ENCODE data around the gene ADAP1. TPM values are rescaled to one million over a fixed set of nuclear protein-coding genes. Genes with fewer than 3 reads are reported as not detected.

The ADAP1 gene
- total RNA-seq, 1 experiment from 2014 or later, result 6.2 TPM

GRCh38 chr7:898855-899681, 55.4 kb downstream of the ADAP1 start:
- peaks cover 6% of the 10 kb centered on the region for H3K27me3 Mint-ChIP-seq (ENCODE audit: low read depth)

More at GRCh38 chr7:898855-899681, 55.4 kb downstream of the ADAP1 start:
- Mint-ChIP-seq H3K27ac (peak overlapping the region in 1 of 3 experiments; percentile 44; a peak in 1 of 7 replicates), H3K4me3 (no peak overlapping the region), H3K9me3 (no peaks in the 10 kb centered on the region), H3K36me3 (ENCODE audit: insufficient read depth in 1 of 3, low read depth in 3 of 3) (peaks cover 7 to 28% (median 26%) of the 10 kb centered on the region in 3 experiments), H3K4me1 (peaks cover 2 to 3% of the 10 kb centered on the region in 2 experiments; a peak in 1 of 4 replicates)
- Histone ChIP-seq H3K79me1 (ENCODE audit: insufficient read depth, low read depth, low read length, poor library complexity, severe bottlenecking) (no peaks in the 10 kb centered on the region), H3K56ac (ENCODE audit: insufficient read length, low read depth, low read length) (no peak overlapping the region), H2BK15ac (ENCODE audit: low read depth, low read length) (no peak overlapping the region), H4K8ac (replicated peaks; ENCODE audit: insufficient read length, low read depth, low read length) (no peak overlapping the region), H3K23me2 (ENCODE audit: insufficient read length, low read depth, low read length, poor library complexity, severe bottlenecking) (no peaks in the 10 kb centered on the region), H4K5ac (ENCODE audit: insufficient read length, low read depth, low read length) (no peak overlapping the region), H4K20me1 (ENCODE audit: control insufficient read depth, insufficient read depth, insufficient read length) (no peaks in the 10 kb centered on the region), H2AK5ac (ENCODE audit: insufficient read length, low read length) (no peak overlapping the region), H2BK12ac (ENCODE audit: insufficient read length, low read depth, low read length) (no peak overlapping the region), H3K4me1 (ENCODE audit: insufficient read depth, low read length) (no peaks in the 10 kb centered on the region), H3K4me2 (ENCODE audit: insufficient read depth, insufficient read length, low read length) (no peak overlapping the region), H3T11ph (ENCODE audit: low read length) (no peak overlapping the region), H2BK5ac (ENCODE audit: insufficient read length, low read length) (no peak overlapping the region), H2BK20ac (ENCODE audit: low read depth, low read length, poor library complexity, severe bottlenecking) (no peak overlapping the region), H4K91ac (ENCODE audit: insufficient read length, low read depth, low read length) (no peak overlapping the region), H3K14ac (ENCODE audit: insufficient read depth, low read length) (no peak overlapping the region), H3K9ac (ENCODE audit: extremely low read depth, insufficient read length, low read length) (no peak overlapping the region), H2AFZ (ENCODE audit: low read length) (no peak overlapping the region), H3K27me3 (ENCODE audit: insufficient read depth, low read length) (no peaks in the 10 kb centered on the region), H3K27ac (ENCODE audit: insufficient read length, low read depth, low read length) (no peak overlapping the region), H3K23ac (ENCODE audit: insufficient read length, low read depth, low read length) (no peak overlapping the region), H3K18ac (ENCODE audit: insufficient read length, low read depth, low read length) (no peak overlapping the region), H3K79me2 (ENCODE audit: insufficient read depth, low read length) (no peaks in the 10 kb centered on the region), H3K9me3 (ENCODE audit: control insufficient read depth, low read depth, low read length) (no peaks in the 10 kb centered on the region), H3K4ac (ENCODE audit: low read depth, low read length) (no peak overlapping the region), H2BK120ac (ENCODE audit: low read depth, low read length, poor library complexity, severe bottlenecking) (no peak overlapping the region)
- peak; percentile 55 for DNase-seq
- no CpG with 5 or more reads among the region's 54 CpGs for WGBS (ENCODE audit: extremely low coverage, insufficient read length, low lambda C conversion rate)
- no peak for TF ChIP-seq CTCF (conservative IDR thresholded peaks at IDR 0.05)

Measured in H9 (cell line).